ENCODE data around the gene DMTF1. TPM values are rescaled to one million over a fixed set of nuclear protein-coding genes. Genes with fewer than 3 reads are reported as not detected.
"Not testable (repeated sequence)": the region's sequence is repeated elsewhere in the genome, so short reads cannot be mapped to it uniquely, and the experiment has no call there.

The DMTF1 gene
- polyA plus RNA-seq, 1 of the 3 experiments (the other 2 are of a cell fraction): 108 TPM

DNA sequence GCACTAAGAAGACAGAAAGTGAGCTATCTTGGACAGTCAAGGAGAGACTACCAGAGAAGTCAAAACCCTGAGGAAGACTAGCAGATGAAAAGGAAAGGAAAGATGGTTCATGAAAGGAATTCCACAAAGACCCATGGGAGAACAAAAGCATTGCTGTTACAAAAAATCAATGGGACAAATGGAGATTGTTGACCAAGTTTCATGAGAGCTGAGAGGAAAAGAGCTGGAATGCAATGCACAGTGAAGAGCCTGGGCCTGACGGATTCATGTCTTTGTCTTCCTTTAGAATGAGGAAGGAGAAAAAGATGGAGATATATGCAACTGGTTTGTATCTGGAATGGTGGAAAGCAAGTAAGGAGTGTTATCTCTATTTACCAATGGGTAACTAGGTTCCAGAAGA lies 50.0 kb downstream of the DMTF1 start (continued):
- TF ChIP-seq TCF12 (IDR thresholded peaks at IDR 0.05) (no peak), GABPA (IDR thresholded peaks at IDR 0.05; ENCODE audit: low read depth) (no peak), JUND (IDR thresholded peaks at IDR 0.05) (no peak)
- TF ChIP-seq, protein P1, sequence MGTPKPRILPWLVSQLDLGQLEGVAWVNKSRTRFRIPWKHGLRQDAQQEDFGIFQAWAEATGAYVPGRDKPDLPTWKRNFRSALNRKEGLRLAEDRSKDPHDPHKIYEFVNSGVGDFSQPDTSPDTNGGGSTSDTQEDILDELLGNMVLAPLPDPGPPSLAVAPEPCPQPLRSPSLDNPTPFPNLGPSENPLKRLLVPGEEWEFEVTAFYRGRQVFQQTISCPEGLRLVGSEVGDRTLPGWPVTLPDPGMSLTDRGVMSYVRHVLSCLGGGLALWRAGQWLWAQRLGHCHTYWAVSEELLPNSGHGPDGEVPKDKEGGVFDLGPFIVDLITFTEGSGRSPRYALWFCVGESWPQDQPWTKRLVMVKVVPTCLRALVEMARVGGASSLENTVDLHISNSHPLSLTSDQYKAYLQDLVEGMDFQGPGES (IDR thresholded peaks at IDR 0.05; ENCODE audit: low read depth, low read length): no peak

DNA sequence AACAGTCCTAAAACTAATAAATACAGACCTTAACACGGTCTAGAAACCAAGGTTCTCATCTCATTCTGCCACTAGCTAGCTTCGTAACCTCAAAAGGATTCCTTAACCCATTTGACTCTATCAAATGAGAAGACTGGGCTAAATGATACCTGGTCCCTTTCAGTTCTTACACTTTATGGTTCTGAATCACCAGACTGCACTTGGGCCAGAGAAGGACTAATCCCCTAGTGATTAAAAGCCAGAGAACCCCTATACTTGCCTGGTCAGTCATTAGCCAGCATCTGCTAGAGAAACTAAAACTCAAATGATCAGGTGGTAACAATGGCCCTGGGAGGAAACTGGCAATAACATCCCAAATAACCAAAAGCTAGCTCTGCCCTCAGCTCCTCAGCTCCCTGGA lies 50.5 kb downstream of the DMTF1 start:
- Histone ChIP-seq H3K9ac (no peak overlapping the region), H3K79me2 (ENCODE audit: insufficient read depth) (peaks cover 70% of the 10 kb centered on the region), H3K36me3 (replicated peaks in 1 of 2; ENCODE audit: control insufficient read depth in 1 of 2, insufficient read depth in 2 of 2, low read length in 1 of 2) (peaks cover 49 to 54% of the 10 kb centered on the region in 2 experiments), H3K4me3 (ENCODE audit: low read depth in 2 of 2, low read length in 1 of 2) (no peak overlapping the region), H3K4me1 (ENCODE audit: control insufficient read depth in 1 of 2, insufficient read depth in 2 of 2, low read depth in 1 of 2, low read length in 1 of 2) (no peaks in the 10 kb centered on the region; a peak in 2 of 4 replicates), H3K9me2 (no peaks in the 10 kb centered on the region), H3K4me2 (no peak overlapping the region), H3K27me3 (ENCODE audit: insufficient read depth) (no peaks in the 10 kb centered on the region), H3K9me3 (peaks cover 6% of the 10 kb centered on the region; the same call in 1 of the 2 replicates), H3K27ac (ENCODE audit: low read depth in 2 of 2, low read length in 1 of 2) (no peak overlapping the region), H4K20me1 (ENCODE audit: insufficient read depth) (peaks cover 10% of the 10 kb centered on the region; the same call in 1 of the 2 replicates), H2AFZ (ENCODE audit: low read depth) (no peak overlapping the region), H3F3A (replicated peaks; ENCODE audit: insufficient read depth) (peaks cover 23% of the 10 kb centered on the region)
- no peak for TF ChIP-seq RCOR1 (IDR thresholded peaks at IDR 0.05; ENCODE audit: low read length)
- POLR2A ChIA-PET: interaction anchor here (1.5 kb wide), 1 partner anchor 17 kb away, joined by 5 read pairs; the partner anchor contains the start of gene TMEM243
- no peak for DNase-seq
- WGBS (ENCODE audit: low lambda C conversion rate): 98% methylated on average over 2 of the region's 2 CpGs
- CTCF ChIA-PET: interaction anchor here (1.2 kb wide), 1 partner anchor 15 kb away, joined by 3 read pairs; no protein-coding TSS in a partner anchor

DNA sequence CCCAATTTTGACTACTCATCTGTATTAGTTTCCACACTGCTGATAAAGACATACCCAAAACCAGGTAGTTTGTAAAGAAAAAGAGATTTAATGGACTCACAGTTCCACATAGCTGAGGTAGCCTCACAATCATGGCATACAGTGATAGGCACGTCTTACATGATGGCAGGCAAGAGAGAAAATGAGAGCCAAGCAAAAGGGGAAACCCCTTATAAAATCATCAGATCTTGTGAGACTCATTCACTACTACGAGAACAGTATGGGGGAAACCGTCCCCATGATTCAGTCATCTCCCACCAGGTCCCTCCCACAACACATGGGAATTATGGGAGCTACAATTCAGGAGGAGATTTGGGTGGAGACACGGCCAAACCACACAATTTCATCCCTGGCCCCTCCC lies 51.7 kb downstream of the DMTF1 start:
- not testable (repeated sequence) for H3K27me3 ChIP-seq (ENCODE audit: insufficient read depth); H4K20me1 ChIP-seq (ENCODE audit: insufficient read depth); H3K4me2 ChIP-seq; H3K9ac ChIP-seq; H3K4me1 ChIP-seq (ENCODE audit: control insufficient read depth in 1 of 2, insufficient read depth in 2 of 2, low read depth in 1 of 2, low read length in 1 of 2); H3K9me3 ChIP-seq; DNase-seq; H3K27ac ChIP-seq (ENCODE audit: low read depth in 2 of 2, low read length in 1 of 2); H3K9me2 ChIP-seq; H2AFZ ChIP-seq (ENCODE audit: low read depth); H3K4me3 ChIP-seq (ENCODE audit: low read depth in 2 of 2, low read length in 1 of 2)
- Histone ChIP-seq H3K79me2 (ENCODE audit: insufficient read depth) (peaks cover 70% of the 10 kb centered on the region), H3K36me3 (replicated peaks in 1 of 2; ENCODE audit: control insufficient read depth in 1 of 2, insufficient read depth in 2 of 2, low read length in 1 of 2) (peaks cover 39 to 42% of the 10 kb centered on the region in 2 experiments), H3F3A (replicated peaks; ENCODE audit: insufficient read depth) (peaks cover 24% of the 10 kb centered on the region)
- ChIA-PET CTCF (interaction anchor here (0.8 to 1.3 kb wide), 5 partner anchors 14 to 52 kb away, joined by 3 to 4 read pairs (median 3); partner anchors contain the start of genes DMTF1 and TMEM243), POLR2A (interaction anchor here (1.2 to 1.5 kb wide), 2 partner anchors 10 to 16 kb away, joined by 3 to 5 read pairs; partner anchors contain the start of gene TMEM243)
- WGBS (ENCODE audit: low lambda C conversion rate): 90% methylated on average over 4 of the region's 4 CpGs

DNA sequence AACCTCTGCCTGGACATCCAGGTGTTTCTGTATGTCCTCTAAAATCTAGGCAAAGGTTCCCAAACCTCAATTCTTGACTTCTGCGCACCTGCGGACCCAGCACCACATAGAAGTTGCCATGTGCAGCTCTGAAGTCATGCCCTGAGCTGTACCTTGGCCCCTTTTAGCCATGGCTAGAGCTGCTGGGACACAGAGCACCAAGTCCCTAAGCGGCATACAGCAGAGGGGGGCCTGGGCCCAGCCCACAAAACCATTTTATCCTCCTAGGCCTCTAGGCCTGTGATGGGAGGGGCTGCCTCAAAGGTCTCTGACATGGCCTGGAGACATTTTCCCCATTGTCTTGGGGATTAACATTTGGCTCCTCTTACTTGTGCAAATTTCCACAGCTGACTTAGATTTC lies 52.7 kb downstream of the DMTF1 start:
- Histone ChIP-seq H3K79me2 (ENCODE audit: insufficient read depth) (peaks cover 66% of the 10 kb centered on the region), H3K9ac (no peak overlapping the region), H3K9me2 (no peaks in the 10 kb centered on the region), H4K20me1 (ENCODE audit: insufficient read depth) (peaks cover 10% of the 10 kb centered on the region; the same call in 1 of the 2 replicates), H3K36me3 (replicated peaks in 1 of 2; ENCODE audit: control insufficient read depth in 1 of 2, insufficient read depth in 2 of 2, low read length in 1 of 2) (peaks cover 29 to 33% of the 10 kb centered on the region in 2 experiments), H3K27me3 (ENCODE audit: insufficient read depth) (no peaks in the 10 kb centered on the region), H3K4me1 (ENCODE audit: control insufficient read depth in 1 of 2, insufficient read depth in 2 of 2, low read depth in 1 of 2, low read length in 1 of 2) (no peaks in the 10 kb centered on the region; a peak in 1 of 4 replicates), H3K4me3 (ENCODE audit: low read depth in 2 of 2, low read length in 1 of 2) (no peak overlapping the region), H3K9me3 (peaks cover 6% of the 10 kb centered on the region; the same call in 1 of the 2 replicates), H2AFZ (ENCODE audit: low read depth) (no peak overlapping the region), H3F3A (replicated peaks; ENCODE audit: insufficient read depth) (peaks cover 24% of the 10 kb centered on the region), H3K27ac (ENCODE audit: low read depth in 2 of 2, low read length in 1 of 2) (no peak overlapping the region), H3K4me2 (no peak overlapping the region)
- ChIA-PET CTCF (interaction anchor here (0.8 to 1.0 kb wide), 2 partner anchors 15 to 144 kb away, joined by 3 to 4 read pairs; partner anchors contain the start of gene TMEM243), POLR2A (interaction anchor here (1.2 kb wide), 1 partner anchor 9 kb away, joined by 3 read pairs; no protein-coding TSS in a partner anchor)
- no peak for DNase-seq
- 67% methylated on average over 3 of the region's 3 CpGs for WGBS (ENCODE audit: low lambda C conversion rate)
- TF ChIP-seq EZH2phosphoT487 (IDR thresholded peaks at IDR 0.05; ENCODE audit: borderline replicate concordance, low read depth) (no peak), GATA2 (CRISPR knock-in tag; IDR thresholded peaks at IDR 0.05) (no peak), CHD2 (IDR thresholded peaks at IDR 0.05; ENCODE audit: low read length, partially characterized antibody) (no peak), RCOR1 (IDR thresholded peaks at IDR 0.05; ENCODE audit: low read length) (no peak), POLR2AphosphoS5 (IDR thresholded peaks at IDR 0.05; ENCODE audit: low read depth, low read length) (no peak), MEF2A (IDR thresholded peaks at IDR 0.05; ENCODE audit: borderline replicate concordance, low read depth) (no peak)
- TF ChIP-seq, protein P2, sequence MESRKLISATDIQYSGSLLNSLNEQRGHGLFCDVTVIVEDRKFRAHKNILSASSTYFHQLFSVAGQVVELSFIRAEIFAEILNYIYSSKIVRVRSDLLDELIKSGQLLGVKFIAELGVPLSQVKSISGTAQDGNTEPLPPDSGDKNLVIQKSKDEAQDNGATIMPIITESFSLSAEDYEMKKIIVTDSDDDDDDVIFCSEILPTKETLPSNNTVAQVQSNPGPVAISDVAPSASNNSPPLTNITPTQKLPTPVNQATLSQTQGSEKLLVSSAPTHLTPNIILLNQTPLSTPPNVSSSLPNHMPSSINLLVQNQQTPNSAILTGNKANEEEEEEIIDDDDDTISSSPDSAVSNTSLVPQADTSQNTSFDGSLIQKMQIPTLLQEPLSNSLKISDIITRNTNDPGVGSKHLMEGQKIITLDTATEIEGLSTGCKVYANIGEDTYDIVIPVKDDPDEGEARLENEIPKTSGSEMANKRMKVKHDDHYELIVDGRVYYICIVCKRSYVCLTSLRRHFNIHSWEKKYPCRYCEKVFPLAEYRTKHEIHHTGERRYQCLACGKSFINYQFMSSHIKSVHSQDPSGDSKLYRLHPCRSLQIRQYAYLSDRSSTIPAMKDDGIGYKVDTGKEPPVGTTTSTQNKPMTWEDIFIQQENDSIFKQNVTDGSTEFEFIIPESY (IDR thresholded peaks at IDR 0.05; ENCODE audit: borderline replicate concordance, low read depth): no peak
- TF ChIP-seq, protein P3, sequence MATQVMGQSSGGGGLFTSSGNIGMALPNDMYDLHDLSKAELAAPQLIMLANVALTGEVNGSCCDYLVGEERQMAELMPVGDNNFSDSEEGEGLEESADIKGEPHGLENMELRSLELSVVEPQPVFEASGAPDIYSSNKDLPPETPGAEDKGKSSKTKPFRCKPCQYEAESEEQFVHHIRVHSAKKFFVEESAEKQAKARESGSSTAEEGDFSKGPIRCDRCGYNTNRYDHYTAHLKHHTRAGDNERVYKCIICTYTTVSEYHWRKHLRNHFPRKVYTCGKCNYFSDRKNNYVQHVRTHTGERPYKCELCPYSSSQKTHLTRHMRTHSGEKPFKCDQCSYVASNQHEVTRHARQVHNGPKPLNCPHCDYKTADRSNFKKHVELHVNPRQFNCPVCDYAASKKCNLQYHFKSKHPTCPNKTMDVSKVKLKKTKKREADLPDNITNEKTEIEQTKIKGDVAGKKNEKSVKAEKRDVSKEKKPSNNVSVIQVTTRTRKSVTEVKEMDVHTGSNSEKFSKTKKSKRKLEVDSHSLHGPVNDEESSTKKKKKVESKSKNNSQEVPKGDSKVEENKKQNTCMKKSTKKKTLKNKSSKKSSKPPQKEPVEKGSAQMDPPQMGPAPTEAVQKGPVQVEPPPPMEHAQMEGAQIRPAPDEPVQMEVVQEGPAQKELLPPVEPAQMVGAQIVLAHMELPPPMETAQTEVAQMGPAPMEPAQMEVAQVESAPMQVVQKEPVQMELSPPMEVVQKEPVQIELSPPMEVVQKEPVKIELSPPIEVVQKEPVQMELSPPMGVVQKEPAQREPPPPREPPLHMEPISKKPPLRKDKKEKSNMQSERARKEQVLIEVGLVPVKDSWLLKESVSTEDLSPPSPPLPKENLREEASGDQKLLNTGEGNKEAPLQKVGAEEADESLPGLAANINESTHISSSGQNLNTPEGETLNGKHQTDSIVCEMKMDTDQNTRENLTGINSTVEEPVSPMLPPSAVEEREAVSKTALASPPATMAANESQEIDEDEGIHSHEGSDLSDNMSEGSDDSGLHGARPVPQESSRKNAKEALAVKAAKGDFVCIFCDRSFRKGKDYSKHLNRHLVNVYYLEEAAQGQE (IDR thresholded peaks at IDR 0.05; ENCODE audit: low read depth, low read length): no peak
